Ovary (tissue), 9 donors: Measurements from ENCODE around the gene NKD2. TPM values are rescaled to one million over a fixed set of nuclear protein-coding genes. Genes with fewer than 3 reads are reported as not detected.
"Not testable (repeated sequence)": the region's sequence is repeated elsewhere in the genome, so short reads cannot be mapped to it uniquely, and the experiment has no call there.

Source experiments
- DNase-seq, 5 donors: peaks; one replicate each; pipeline ENCODE4 v3.0.0-alpha.2; 2019 to 2020
- H3K27ac ChIP-seq, 2 donors: fragments of 200-600 bp; one replicate each; pipeline versions ENCODE4 v1.5.1 to v1.8.0; 2019 to 2022
- H3K27me3 ChIP-seq: fragments of 200-600 bp; one replicate; pipeline ENCODE4 v1.8.0; 2022
- H3K36me3 ChIP-seq: fragments of 200-600 bp; sonication (generic); one replicate; pipeline ENCODE4 v1.5.1; 2019
- H3K4me1 ChIP-seq: one replicate; pipeline ENCODE4 v1.8.1; 2013; ENCODE audit warnings: mild to moderate bottlenecking, moderate library complexity; ENCODE audit not compliant: insufficient read depth
- H3K4me3 ChIP-seq: fragments of 200-600 bp; sonication (generic); one replicate; pipeline ENCODE4 v1.5.1; 2017
- H3K9me3 ChIP-seq, 2 donors: fragments of 200-600 bp in 1 of 2; sonication (generic) in 1 of 2; one replicate each; pipeline versions ENCODE4 v1.5.1 to v1.8.1; 2013 to 2019; ENCODE audit warnings: mild to moderate bottlenecking in 1 of 2, moderate library complexity in 1 of 2
- CTCF ChIP-seq, 3 donors: fragments of 450-650 bp in 2 of 3; fragments of 200-600 bp in 1 of 3; IDR thresholded peaks; one replicate each; pipeline versions ENCODE4 v1.5.1 to v1.8.0; 2016 to 2022; ENCODE audit warnings: antibody characterized with exemption in 3 of 3, mild to moderate bottlenecking in 1 of 3
- EP300 ChIP-seq: sonication (generic); formaldehyde crosslinking; IDR thresholded peaks from one replicate; pipeline ENCODE4 v1.6.1; 2017; ENCODE audit warnings: antibody characterized with exemption
- POLR2A ChIP-seq: fragments of 450-650 bp; IDR thresholded peaks from one replicate; pipeline ENCODE4 v1.6.1; 2017; ENCODE audit warnings: antibody characterized with exemption, mild to moderate bottlenecking, moderate library complexity
- WGBS, 3 donors: extraction: QIAGEN DNeasy Blood & Tissue Kit in 1 of 3; methylation state at CpG; one replicate each; pipeline versions ENCODE4 v1.1.5 to v1.1.7; 2013 to 2017; 5-methylcytosine and 5-hydroxymethylcytosine counted together
- intact Hi-C, 4 donors: fragments of 100-400 bp; cut with DNase I; formaldehyde crosslinking; loops; one replicate each; pipeline versions ENCODE4 v1.11.0 to v1.15.1; 2022 to 2023
- polyA plus RNA-seq, 2 donors: library from polyadenylated mRNA; stranded (reverse); fragments of 200-250 nt in 1 of 2; fragments of 350-450 nt in 1 of 2; fragmentation: Illumina TruSeq in 1 of 2; extraction: RNeasy Lipid Tissue Mini Kit (QIAGEN cat#74804) in 1 of 2; gene quantifications; one replicate each; pipeline ENCODE4 v1.2.3, GENCODE V29; 2013 to 2014
- total RNA-seq, 7 donors: library from RNA; depleted of rRNA in 2 of 7; stranded (reverse); fragments of >200 nt in 2 of 7; fragmentation: NEBNext Ultra II Directional in 3 of 7; extraction: Animal tissue kit (Norgen Biotek cat#: 25700) in 3 of 7; gene quantifications; one replicate each; pipeline versions ENCODE4 v1.1.0 to v1.2.4, GENCODE V29; 2016 to 2023
- donor health status: DM: no; HTN: no; CAD: no; lungs with moderate emphysema.
- donor health status: DM: no; HTN: no; CAD: no.
- donor health status: Bipolar disorder and iron deficiency.
- donor health status: DM: yes; HTN: yes; CAD: no.
- donor health status: DM: no; HTN: no; CAD: no.
- donor health status: DM: yes; HTN: yes; CAD: no.

NKD2 gene
- total and polyA plus RNA-seq, 9 donors: 0.33 to 17.2 (median 1.4) TPM; not detected in 1

DNA sequence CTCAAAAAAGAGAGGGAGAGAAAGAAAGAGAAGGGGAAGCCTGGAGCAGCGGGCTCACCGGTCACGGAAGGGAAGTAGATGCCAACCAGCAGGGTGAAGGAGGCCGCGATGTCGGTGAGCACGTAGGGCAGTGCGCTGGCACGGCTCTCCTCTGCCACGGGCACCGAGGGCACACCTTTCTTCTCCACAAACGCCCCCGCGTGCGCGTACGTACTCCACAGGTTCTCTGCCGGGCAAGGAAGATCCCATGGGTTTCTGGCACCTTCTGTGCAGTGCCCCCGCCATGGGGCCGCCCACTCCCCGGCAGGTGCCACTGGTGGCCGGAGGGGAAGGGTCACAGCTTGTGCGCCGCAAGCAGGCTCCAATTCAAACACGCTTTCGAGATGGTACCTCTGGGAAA, 72.9 kb downstream of the NKD2 start:
- H3K36me3 ChIP-seq: no peaks in the 10 kb centered on the region
- H3K9me3 ChIP-seq: no peaks in the 10 kb centered on the region
- no peak overlapping the region for H3K4me3 ChIP-seq
- 89 to 92% (median 92%) methylated on average over 26 of the region's 26 CpGs for WGBS, 3 donors
- no peak overlapping the region for H3K27ac ChIP-seq
- H3K27me3 ChIP-seq: no peaks in the 10 kb centered on the region
- no peak for TF ChIP-seq POLR2A
- TF ChIP-seq EP300: no peak
- no peak for TF ChIP-seq CTCF (IDR thresholded peaks at IDR 0.05)
- intact Hi-C loops: no loop called here
- DNase-seq: no peak
- H3K4me1 ChIP-seq: no peaks in the 10 kb centered on the region

DNA sequence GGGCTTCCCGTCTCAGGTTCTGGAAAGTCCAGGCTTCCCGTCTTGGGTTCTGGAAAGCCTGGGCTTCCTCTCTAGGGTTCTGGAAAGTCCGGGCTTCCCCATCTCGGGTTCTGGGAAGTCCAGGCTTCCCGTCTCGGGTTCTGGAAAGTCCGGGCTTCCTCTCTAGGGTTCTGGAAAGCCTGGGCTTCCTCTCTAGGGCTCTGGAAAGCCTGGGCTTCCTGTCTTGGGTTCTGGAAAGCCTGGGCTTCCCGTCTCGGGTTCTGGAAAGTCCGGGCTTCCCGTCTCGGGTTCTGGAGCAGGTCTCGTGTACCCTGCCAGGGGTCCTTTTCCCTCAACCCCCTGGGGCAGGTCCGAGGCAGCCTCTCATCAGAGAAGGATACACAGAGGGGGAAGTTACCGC, 74.4 kb downstream of the NKD2 start:
- H3K27me3 ChIP-seq, intact Hi-C loops, DNase-seq, H3K4me3 ChIP-seq, H3K4me1 ChIP-seq, H3K36me3 ChIP-seq, H3K9me3 ChIP-seq, H3K27ac ChIP-seq: not testable (repeated sequence)
- WGBS, 3 donors: 83 to 95% (median 92%) methylated on average over 9 to 15 of the region's 15 CpGs

DNA sequence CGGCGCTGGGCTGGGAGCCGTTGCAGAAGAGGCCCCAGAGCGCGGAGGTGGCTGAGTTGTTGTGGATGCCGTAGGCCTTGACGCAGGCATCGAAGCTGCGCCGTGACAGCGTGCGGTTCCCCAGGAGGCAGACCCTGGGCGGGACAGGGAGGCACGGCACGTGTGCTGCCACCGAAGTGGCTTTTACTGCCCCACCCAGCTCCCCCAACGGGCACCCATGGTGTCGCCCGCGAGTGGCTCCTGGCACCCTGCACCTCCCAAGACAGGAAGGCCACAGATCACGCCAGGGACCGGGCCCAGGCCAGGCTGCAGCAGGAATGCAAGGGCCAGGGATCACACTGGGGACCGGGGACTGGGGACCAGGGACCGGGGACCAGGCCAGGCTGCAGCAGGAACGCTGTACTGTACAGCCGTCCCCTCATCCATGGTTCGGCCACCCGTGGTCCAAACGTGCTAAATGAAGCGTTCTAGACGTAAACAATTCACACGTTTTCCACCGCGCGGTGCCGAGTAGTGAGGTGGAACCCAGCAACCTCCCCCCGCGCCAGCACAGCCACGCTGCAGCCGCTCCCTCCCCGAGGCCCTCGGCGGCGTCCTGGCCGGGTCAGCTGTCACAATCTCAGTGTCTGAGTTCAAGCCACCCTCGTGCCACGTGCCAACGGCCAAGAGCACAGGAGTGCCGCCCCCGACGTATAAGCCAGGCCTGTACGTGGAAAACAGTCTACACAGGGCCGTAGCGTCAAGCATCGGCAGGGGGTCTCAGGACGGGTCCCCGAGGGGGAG, 75.4 kb downstream of the NKD2 start:
- 92 to 94% (median 92%) methylated on average over 57 of the region's 57 CpGs for WGBS, 3 donors
- DNase-seq: no peak
- intact Hi-C loops: no loop called here
- no peaks in the 10 kb centered on the region for H3K27me3 ChIP-seq
- no peak overlapping the region for H3K4me3 ChIP-seq
- no peak overlapping the region for H3K27ac ChIP-seq
- TF ChIP-seq EP300 (no peak), POLR2A (no peak), CTCF (IDR thresholded peaks at IDR 0.05) (no peak)
- no peaks in the 10 kb centered on the region for H3K4me1 ChIP-seq
- H3K36me3 ChIP-seq: no peaks in the 10 kb centered on the region
- H3K9me3 ChIP-seq: no peaks in the 10 kb centered on the region

DNA sequence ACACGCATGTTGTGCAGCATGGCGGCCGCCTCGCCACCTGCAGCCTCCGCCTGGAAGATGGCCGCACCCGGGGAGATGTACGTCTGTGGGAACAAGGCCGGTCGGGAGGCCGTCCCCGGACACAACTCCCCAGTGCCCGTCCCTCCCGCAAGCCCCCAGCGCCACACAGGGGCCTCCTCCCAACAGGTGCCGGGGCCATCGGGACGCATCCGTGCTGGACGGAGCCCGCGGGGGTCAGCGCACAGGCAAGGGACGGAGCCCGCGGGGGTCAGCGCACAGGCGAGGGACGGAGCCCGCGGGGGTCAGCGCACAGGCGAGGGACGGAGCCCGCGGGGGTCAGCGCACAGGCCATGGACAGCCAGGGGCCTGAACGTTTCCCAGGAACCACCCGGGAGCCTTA, 76.8 kb downstream of the NKD2 start:
- no peak overlapping the region for H3K27ac ChIP-seq
- WGBS, 3 donors: 92 to 97% (median 95%) methylated on average over 38 to 39 of the region's 39 CpGs
- H3K36me3 ChIP-seq: no peaks in the 10 kb centered on the region
- no peak overlapping the region for H3K4me3 ChIP-seq
- H3K9me3 ChIP-seq: no peaks in the 10 kb centered on the region
- DNase-seq: no peak
- no peak for TF ChIP-seq EP300
- no peak for TF ChIP-seq POLR2A
- TF ChIP-seq CTCF (IDR thresholded peaks at IDR 0.05): no peak
- H3K4me1 ChIP-seq: no peaks in the 10 kb centered on the region
- intact Hi-C loops: no loop called here
- no peaks in the 10 kb centered on the region for H3K27me3 ChIP-seq

GRCh38 chr5:1086137-1086536, 77.5 kb downstream of the NKD2 start:
- H3K4me3 ChIP-seq: no peak overlapping the region
- no peaks in the 10 kb centered on the region for H3K9me3 ChIP-seq
- no peaks in the 10 kb centered on the region for H3K36me3 ChIP-seq
- WGBS, 3 donors: 83 to 94% (median 86%) methylated on average over 11 of the region's 11 CpGs
- no peak for TF ChIP-seq EP300
- TF ChIP-seq CTCF (IDR thresholded peaks at IDR 0.05): no peak
- TF ChIP-seq POLR2A: no peak
- H3K27me3 ChIP-seq: no peaks in the 10 kb centered on the region
- no peak for DNase-seq
- no peak overlapping the region for H3K27ac ChIP-seq
- H3K4me1 ChIP-seq: no peaks in the 10 kb centered on the region
- intact Hi-C loops: no loop called here
